Tongue (tissue), 2 donors: Measurements from ENCODE around the gene ERF. TPM values are rescaled to one million over a fixed set of nuclear protein-coding genes. Genes with fewer than 3 reads are reported as not detected.
A peak's percentile ranks its signal among the peaks of the same experiment; 100 is the strongest.

Experiments
- DNase-seq: peaks from one replicate; pipeline ENCODE4 v3.0.0-alpha.2; 2015
- total RNA-seq: library from RNA; depleted of rRNA; stranded (reverse); fragments of >200 nt; gene quantifications from one replicate; pipeline ENCODE4 v1.2.3, GENCODE V29; 2014

Gene ERF
- 31.1 TPM for total RNA-seq

DNA sequence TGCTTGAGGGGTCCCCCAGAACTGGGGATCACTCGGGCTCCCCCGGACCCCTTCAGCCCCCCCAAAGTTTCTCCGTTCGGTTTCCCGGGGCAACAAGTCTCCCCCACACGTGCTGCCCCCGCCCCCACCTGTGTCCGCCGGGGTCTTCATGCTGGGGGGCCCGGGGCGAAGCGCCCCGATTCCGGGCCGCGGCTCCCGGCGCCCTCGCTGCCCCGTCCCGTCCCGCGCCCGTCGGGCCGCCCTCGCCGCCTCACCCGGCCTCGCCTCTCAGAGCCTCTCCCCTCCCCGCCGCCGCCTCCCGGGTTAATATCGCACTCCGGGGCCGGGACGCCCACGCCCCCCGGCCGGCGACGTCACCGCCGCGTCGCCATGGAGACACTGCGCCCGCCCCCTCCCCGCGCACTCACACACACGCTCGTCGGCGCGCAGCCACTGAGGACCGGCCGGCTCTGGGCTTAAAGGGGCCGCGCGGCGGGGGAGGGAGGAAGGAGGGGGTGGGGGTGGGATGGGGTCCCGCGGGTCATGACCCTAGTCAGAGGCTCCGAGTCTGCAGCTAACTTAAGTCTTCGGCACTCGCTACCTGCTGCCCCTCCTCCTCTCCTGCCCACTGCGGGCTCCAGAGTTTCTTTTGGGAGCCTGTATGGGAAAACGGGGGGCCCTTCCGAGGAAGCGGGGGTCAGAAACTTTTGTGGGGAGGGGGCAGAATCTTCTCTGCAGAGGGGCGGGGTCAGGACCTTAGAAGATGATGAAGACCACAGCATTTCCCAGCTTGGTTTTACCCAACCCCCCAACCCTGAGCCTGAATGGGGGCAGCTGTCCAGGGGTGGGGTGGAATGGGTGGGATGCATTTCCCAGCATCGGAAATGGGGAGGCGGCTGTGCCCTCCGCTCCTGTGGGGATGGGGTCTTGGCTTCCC lies at the start of gene ERF:
TSS of gene ERF (minus strand) at position 279 of the 916 bp plus-strand sequence. CDS start at position 150, 129 bp downstream.
- peak; percentile 97 for DNase-seq

DNA sequence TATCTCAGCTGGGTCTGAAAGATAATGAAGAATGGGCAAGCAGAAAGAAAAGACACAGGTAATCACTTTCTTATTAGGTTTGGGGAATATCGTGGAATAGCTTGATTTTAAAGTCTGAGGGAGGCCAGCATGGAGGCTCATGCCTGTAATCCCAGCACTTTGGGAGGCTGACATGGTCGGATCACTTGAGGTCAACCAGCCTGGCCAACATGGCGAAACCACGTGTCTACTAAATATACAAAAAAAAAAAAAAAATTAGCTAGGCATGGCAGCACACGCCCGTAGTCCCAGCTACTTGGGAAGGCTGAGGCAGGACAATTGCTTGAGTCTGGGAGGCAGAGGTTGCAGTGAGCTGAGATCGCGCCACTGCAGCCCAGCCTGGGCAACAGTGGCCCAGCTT lies 48.9 kb upstream of the ERF start:
- no peak for DNase-seq

DNA sequence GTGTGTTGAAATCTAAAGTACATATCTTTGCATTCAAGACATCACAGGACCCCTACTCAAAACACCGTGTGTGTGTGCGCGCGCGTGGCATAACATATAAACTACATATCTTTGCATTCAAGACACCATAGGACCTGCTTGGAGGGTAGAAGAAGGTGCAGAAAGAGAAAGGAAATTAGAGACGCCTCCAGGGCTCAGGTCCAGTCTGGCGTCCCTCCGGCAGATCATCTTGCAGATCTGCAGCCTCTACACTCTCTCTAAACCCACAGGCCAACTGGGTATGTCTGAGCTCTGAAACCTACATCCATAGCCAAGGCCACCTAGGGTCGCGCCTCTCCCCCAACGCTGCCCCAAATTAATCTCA lies 48.2 kb upstream of the ERF start:
- DNase-seq: no peak

DNA sequence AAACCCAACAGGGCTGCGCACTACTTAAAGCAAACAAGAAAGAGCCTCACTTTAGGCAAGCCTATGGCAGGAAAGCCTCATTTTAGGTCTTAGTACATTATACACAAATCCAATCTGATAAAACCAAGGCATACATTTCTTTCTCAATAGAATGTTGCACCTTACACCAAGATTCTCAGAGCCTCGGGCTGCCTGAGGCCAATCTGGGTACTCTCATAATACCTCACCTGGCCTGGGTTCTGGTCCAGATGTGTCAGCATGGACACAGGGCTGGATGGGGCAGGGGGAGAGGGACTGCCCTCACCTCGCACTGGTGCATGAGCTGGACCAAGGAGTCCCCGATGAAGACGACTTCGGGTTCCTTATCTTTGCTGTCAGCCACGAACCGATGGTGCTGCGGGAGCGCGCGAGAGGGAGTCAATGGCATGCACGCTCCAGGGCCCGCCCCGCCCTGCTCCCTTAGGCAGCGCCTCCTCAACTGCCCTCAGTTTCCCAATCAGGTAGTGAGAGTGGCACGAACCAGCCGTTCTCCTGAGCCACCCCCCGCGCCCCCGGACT lies 46.8 kb upstream of the ERF start, which contains the start of gene PRR19:
TSS of gene PRR19 (plus strand) at position 487 of the 558 bp plus-strand sequence. CDS start 7,453 bp downstream, outside the sequence.
- no peak for DNase-seq

DNA sequence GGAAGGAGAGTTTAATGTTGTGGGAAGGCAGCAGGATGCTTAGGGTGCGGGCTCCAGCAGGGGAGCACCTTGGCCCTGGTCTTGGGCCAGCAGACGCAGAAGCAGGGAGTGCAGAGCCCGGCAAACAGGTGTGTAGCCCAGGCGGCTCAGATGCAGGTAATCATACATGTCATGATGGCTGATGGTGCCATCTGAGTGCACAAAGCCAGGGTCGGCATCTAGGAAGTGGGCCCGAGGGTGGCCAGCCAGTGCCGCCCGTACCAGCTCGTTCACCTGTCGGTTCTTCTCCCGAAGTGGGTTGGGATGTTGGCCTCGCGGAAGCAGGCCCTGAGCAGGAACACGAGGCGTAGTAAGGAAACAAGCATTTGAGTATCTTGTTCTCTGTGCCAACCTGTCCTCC lies 42.1 kb upstream of the ERF start:
- DNase-seq: no peak

DNA sequence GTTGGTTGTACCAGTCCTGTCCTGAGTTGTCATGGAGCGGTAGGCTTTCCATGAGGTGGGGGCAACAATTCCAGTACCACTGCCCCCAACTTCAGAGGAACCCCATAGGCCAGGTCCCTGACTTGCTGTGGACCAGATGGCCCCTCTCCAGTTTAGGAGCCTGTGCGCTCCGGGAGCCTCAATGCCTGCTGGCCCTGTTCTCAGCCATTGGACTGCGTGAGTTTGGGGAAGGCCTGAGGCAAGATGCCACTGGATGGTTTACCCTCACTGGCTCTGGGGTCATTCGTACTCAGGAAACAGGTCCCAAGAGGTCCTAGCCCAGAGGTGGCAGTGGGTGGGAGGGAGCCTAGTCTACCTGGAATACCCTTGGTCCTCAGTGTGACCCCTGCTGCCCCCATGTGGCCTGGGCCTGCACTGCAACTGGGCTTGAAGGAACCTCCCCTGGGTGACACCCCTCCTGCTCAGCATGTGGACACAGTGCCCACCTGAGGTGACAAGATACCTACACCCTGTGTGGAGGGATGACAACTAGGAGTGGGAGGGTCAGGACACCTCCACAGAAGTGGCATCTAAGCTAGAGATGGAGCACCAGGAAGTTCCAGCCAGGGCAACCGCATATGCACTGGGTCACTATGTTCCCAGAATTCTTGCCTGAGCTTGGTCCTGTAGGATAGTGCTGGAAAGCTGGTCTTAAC lies 41.0 kb upstream of the ERF start:
- DNase-seq: peak; percentile 87

DNA sequence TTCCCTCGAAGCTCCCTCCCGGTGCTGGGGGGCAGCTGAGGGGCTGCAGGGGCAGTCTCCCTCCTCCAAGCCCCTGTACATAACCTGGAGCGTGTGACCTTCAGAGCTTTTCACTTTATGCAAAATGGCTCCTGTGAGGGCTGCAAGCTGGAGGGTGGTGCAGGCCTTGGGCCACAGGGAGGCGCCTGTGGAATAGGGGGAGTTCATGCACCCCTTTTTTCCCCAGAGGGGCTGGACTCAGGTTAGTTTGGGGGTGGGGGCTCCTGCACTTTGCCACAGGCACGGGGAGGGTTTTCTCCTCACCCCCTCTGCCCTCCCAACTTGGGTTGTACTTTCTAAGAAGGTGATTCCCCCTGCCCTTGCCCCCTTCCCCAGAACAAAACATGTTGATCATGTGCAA lies 40.4 kb upstream of the ERF start:
- no peak for DNase-seq

DNA sequence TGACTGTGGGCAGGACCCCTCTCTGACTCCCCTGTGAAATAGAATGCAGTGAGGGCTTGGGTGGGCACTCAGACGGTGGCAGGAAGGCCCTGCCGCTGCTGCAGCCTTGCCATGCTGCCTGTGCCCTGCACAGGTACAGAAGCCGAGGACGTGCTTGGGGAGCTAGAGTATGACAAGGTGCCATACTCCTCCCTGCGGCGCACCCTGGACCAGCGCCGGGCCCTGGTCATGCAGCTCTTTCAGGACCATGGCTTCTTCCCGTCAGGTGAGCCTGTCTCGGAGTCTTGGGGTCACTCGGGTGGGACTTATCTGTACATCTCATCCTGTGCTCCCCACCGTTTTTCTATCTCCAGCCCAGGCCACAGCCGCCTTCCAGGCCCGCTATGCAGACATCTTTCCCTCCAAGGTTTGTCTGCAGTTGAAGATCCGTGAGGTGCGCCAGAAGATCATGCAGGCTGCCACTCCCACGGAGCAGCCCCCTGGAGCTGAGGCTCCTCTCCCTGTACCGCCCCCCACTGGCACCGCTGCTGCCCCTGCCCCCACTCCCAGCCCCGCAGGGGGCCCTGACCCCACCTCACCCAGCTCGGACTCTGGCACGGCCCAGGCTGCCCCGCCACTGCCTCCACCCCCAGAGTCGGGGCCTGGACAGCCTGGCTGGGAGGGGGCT lies 39.7 kb upstream of the ERF start:
- no peak for DNase-seq

DNA sequence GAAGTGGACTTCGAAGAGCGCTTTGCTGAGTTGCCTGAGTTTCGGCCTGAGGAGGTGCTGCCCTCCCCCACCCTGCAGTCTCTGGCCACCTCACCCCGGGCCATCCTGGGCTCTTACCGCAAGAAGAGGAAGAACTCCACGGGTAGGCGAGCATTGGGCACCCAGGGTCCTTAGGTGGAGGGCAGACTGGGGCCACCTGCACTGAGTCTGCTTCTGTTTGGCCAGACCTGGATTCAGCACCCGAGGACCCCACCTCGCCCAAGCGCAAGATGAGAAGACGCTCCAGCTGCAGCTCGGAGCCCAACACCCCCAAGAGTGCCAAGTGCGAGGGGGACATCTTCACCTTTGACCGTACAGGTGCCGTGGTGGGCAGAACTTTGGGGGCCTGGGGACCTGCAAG lies 39.0 kb upstream of the ERF start:
- DNase-seq: no peak

DNA sequence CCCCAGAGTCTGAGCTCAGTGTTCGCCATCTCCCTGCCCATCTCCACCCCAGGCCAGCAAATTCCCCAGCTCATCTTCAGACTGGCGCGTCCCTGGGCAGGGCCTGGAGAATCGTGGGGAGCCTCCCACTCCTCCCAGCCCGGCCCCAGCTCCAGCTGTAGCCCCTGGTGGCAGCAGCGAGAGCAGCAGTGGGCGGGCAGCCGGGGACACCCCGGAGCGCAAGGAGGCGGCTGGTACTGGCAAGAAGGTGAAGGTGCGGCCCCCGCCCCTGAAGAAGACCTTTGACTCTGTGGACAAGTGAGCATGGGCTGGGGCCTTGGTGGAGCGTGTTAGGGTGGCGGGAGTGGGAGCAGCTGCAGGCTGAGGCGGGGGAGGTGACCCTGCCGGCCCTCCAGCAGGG lies 38.6 kb upstream of the ERF start:
- no peak for DNase-seq

DNA sequence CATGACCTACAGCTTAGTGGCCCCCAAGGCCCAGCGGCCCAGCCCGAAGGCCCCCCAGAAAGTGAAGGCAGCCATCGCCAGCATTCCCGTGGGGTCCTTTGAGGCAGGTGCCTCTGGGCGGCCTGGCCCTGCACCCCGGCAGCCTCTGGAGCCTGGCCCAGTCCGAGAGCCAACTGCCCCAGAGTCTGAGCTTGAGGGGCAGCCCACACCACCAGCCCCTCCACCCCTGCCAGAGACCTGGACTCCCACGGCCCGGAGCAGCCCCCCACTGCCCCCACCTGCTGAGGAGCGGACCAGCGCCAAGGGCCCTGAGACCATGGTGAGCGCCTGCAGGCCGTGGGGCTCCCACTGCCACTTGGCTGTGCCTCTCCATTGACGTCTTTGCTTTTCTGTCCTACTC lies 38.0 kb upstream of the ERF start:
- DNase-seq: no peak

DNA sequence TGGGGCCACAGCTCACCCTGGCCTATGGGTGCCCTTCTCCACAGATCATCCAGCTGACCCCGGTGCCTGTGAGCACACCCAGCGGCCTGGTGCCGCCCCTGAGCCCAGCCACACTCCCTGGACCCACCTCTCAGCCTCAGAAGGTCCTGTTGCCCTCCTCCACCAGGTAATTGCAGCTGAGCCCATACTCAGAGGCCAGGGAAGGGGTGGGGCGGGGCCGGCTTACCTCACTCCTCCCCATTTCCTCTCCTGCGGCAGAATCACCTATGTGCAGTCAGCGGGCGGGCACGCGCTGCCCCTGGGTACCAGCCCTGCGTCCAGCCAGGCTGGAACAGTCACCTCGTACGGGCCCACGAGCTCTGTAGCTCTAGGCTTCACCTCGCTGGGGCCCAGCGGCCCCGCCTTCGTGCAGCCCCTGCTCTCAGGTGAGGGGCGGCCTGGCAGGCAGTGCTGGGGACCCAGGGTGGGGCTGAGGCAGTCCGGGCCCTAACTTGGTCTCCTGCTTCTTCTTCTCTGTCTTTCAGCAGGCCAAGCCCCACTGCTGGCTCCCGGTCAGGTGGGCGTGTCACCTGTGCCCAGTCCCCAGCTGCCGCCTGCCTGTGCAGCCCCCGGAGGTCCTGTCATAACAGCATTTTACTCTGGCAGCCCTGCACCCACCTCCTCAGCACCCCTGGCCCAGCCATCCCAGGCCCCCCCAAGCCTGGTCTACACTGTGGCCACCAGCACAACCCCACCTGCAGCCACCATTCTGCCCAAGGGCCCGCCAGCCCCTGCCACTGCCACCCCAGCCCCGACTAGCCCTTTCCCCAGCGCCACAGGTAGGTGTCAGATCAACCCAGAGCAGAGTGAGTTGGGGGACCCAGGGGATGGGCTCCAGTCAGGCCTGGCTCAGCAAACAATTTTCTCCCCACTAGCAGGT lies 37.4 kb upstream of the ERF start:
- DNase-seq: no peak

DNA sequence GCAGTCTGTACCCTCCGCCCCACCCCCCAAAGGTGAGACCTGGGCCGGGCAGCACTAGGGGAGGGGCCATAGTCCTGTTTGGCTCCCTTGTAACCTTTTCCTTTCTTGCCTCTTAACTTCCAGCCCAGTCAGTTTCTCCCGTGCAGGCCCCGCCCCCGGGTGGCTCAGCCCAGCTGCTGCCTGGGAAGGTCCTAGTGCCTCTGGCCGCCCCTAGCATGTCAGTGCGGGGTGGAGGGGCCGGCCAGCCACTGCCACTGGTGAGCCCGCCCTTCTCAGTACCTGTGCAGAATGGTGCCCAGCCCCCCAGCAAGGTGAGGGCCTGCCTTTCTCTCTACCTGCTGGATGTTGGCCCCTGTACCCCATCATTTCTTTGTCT lies 36.5 kb upstream of the ERF start:
- no peak for DNase-seq

DNA sequence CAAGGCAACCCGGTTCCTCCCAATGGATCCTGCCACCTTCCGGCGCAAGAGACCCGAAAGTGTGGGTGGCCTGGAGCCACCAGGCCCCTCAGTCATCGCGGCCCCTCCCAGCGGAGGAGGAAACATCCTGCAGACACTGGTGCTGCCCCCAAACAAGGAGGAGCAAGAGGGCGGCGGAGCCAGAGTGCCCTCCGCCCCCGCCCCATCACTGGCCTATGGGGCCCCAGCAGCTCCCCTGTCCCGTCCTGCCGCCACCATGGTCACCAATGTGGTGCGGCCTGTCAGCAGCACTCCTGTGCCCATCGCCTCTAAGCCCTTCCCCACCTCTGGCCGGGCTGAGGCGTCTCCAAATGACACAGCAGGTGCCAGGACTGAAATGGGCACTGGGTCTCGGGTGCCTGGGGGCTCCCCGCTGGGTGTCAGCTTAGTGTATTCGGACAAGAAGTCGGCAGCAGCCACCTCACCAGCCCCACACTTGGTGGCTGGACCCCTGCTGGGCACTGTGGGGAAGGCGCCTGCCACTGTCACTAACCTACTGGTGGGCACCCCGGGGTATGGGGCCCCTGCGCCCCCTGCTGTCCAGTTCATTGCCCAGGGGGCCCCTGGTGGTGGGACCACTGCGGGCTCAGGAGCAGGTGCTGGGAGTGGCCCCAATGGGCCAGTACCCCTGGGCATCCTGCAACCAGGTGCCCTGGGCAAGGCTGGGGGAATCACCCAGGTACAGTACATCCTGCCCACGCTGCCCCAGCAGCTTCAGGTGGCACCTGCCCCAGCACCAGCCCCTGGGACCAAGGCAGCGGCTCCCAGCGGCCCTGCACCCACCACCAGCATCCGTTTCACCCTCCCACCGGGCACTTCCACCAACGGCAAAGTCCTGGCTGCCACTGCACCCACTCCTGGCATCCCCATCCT lies 35.9 kb upstream of the ERF start:
- DNase-seq: no peak

DNA sequence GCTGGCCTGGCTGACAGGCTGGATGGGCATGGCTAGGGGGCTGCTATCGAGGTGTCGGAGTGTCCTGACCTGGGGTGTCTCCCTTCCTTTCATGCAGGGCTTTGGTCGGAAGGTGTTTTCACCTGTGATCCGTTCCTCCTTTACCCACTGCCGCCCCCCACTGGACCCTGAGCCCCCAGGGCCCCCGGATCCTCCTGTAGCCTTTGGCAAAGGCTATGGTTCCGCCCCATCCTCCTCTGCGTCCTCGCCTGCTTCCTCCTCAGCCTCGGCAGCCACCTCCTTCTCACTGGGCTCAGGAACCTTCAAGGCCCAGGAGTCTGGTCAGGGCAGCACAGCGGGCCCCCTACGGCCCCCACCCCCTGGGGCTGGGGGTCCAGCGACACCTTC lies 35.2 kb upstream of the ERF start:
- DNase-seq: no peak

DNA sequence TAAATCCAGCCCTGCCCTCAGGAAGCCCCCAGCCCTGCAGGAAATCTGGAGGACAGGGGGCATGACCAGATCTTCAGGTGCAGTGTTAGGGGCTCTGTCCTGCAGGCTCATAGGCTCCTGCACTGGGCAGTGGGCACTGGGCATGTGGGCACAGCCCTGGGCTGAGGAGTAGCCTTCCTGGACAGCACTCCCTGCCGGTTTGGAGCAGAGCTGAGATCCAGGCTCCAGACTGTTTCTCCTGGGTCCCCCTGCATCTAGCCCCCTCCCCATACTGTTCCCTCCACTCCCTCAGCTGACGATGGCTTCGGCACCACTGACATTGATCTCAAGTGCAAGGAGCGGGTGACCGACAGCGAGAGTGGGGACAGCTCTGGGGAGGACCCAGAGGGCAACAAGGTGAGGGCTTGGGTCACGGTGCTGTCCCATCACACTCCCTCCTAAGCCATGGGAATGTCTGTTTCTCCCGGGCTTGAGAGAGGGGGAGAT lies 34.7 kb upstream of the ERF start:
- DNase-seq: no peak

DNA sequence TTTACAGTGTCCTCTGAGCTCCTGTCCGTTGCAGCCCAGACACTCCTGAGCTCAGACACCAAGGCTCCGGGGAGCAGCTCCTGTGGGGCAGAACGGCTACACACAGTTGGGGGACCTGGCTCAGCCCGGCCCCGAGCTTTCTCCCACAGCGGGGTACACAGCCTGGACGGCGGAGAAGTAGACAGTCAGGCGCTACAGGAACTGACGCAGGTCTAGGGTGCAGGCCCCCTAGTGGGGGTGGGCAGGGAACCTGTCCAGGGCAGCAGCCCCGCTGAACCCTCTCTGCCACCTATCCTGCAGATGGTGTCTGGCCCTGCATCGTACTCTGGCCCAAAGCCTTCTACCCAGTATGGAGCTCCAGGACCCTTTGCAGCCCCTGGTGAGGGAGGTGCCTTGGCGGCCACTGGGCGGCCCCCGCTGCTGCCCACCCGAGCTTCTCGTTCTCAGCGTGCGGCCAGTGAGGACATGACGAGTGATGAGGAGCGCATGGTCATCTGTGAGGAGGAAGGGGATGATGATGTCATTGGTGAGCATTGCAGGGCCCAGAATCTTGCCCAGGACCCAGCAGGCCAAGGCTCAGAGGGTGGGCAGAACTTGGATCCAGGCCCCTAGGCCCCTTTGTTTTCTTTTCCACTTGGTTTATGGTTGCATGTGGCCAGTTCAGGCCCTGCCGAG lies 34.1 kb upstream of the ERF start:
- DNase-seq: no peak

DNA sequence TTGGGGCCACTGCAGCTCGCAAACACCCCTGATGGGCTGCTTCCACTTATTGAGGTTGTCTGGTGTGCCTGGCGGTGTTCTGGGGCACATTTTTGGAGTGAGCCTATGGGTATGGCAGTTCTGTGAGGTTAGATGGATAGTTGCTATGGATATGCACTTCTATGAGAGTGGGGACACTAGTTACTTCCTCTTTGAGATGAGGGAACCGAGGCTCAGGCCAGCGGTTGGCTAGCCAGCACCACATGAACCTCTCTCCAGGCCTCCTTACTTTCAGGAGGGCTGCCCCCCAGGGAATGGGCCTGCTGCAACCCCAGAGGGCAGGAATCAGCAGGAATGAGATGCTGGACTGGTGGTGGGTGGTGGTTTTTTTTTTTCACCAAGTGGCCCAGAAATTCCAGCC lies 33.5 kb upstream of the ERF start:
- no peak for DNase-seq

DNA sequence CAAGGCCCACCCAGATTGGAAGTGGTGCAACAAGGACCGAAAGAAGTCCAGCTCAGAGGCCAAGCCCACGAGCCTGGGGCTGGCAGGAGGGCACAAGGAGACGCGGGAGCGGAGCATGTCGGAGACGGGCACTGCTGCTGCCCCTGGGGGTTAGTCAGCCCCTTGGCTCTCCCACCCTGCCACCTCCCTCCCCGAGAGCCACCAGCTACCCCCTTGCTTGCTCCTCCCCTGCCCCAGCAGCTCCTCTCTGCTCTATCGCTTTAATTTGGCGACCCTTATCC lies 32.8 kb upstream of the ERF start:
- DNase-seq: no peak
